Measurements from ENCODE around the gene ACAD9.

Gene ACAD9

GRCh38 chr3:128881576-128881975, 2.2 kb downstream of the ACAD9 start:
- Histone ChIP-seq H3K4me2 (ENCODE audit: low read length) (0 out of 2 replicates have a peak overlapping the region, but pooled peaks have one; percentile 92), H3K4me3 (ENCODE audit: low read depth, low read length, poor library complexity, severe bottlenecking) (no peak overlapping the region), H3K27me3 (ENCODE audit: insufficient read depth, low read length) (no peaks in the 10 kb centered on the region), H2AFZ (ENCODE audit: low read length) (no peak overlapping the region), H3K9me2 (ENCODE audit: low read depth, low read length) (no peaks in the 10 kb centered on the region), H3F3A (ENCODE audit: insufficient read depth, low read length) (no peaks in the 10 kb centered on the region), H4K20me1 (ENCODE audit: insufficient read depth, low read length) (peaks cover 3% of the 10 kb centered on the region; the same call in 1 of the 2 replicates), H3K79me2 (ENCODE audit: insufficient read depth, low read length) (peaks cover 56% of the 10 kb centered on the region), H3K9ac (ENCODE audit: low read length) (peak overlapping the region; percentile 3; the same call in 1 of the 2 replicates), H3K9me3 (ENCODE audit: low read length) (no peaks in the 10 kb centered on the region), H3K27ac (ENCODE audit: low read depth, low read length, poor library complexity, severe bottlenecking) (no peak overlapping the region), H3K36me3 (ENCODE audit: insufficient read depth, low read length) (peaks cover 56% of the 10 kb centered on the region), H3K4me1 (ENCODE audit: insufficient read depth, low read length, severe bottlenecking) (peaks cover 42% of the 10 kb centered on the region)
- TF ChIP-seq, protein P1, sequence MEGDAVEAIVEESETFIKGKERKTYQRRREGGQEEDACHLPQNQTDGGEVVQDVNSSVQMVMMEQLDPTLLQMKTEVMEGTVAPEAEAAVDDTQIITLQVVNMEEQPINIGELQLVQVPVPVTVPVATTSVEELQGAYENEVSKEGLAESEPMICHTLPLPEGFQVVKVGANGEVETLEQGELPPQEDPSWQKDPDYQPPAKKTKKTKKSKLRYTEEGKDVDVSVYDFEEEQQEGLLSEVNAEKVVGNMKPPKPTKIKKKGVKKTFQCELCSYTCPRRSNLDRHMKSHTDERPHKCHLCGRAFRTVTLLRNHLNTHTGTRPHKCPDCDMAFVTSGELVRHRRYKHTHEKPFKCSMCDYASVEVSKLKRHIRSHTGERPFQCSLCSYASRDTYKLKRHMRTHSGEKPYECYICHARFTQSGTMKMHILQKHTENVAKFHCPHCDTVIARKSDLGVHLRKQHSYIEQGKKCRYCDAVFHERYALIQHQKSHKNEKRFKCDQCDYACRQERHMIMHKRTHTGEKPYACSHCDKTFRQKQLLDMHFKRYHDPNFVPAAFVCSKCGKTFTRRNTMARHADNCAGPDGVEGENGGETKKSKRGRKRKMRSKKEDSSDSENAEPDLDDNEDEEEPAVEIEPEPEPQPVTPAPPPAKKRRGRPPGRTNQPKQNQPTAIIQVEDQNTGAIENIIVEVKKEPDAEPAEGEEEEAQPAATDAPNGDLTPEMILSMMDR (IDR thresholded peaks at IDR 0.05; ENCODE audit: low read length), result no peak
- TF ChIP-seq EZH2 (IDR thresholded peaks at IDR 0.05; ENCODE audit: borderline replicate concordance, low read length), result no peak

GRCh38 chr3:128882719-128883118, 3.3 kb downstream of the ACAD9 start:
- no peak for TF ChIP-seq EZH2 (IDR thresholded peaks at IDR 0.05; ENCODE audit: borderline replicate concordance, low read length)
- TF ChIP-seq, protein P1 (IDR thresholded peaks at IDR 0.05; ENCODE audit: low read length), result no peak
- peaks cover 39% of the 10 kb centered on the region for H3K4me1 ChIP-seq (ENCODE audit: insufficient read depth, low read length, severe bottlenecking)

GRCh38 chr3:128884992-128885391, 5.6 kb downstream of the ACAD9 start:
- H4K20me1 ChIP-seq (ENCODE audit: insufficient read depth, low read length), result peaks cover 3% of the 10 kb centered on the region; the same call in 1 of the 2 replicates
- peaks cover 41% of the 10 kb centered on the region for H3K79me2 ChIP-seq (ENCODE audit: insufficient read depth, low read length)
- H3K9me3 ChIP-seq (ENCODE audit: low read length), result no peaks in the 10 kb centered on the region
- no peaks in the 10 kb centered on the region for H3F3A ChIP-seq (ENCODE audit: insufficient read depth, low read length)
- H3K9me2 ChIP-seq (ENCODE audit: low read depth, low read length), result no peaks in the 10 kb centered on the region
- no peak overlapping the region for H3K4me2 ChIP-seq (ENCODE audit: low read length)
- no peak overlapping the region for H3K4me3 ChIP-seq (ENCODE audit: low read depth, low read length, poor library complexity, severe bottlenecking)
- no peak overlapping the region for H2AFZ ChIP-seq (ENCODE audit: low read length)
- H3K36me3 ChIP-seq (ENCODE audit: insufficient read depth, low read length), result peaks cover 80% of the 10 kb centered on the region
- H3K27ac ChIP-seq (ENCODE audit: low read depth, low read length, poor library complexity, severe bottlenecking), result no peak overlapping the region
- no peak overlapping the region for H3K9ac ChIP-seq (ENCODE audit: low read length)
- peaks cover 28% of the 10 kb centered on the region for H3K4me1 ChIP-seq (ENCODE audit: insufficient read depth, low read length, severe bottlenecking)
- H3K27me3 ChIP-seq (ENCODE audit: insufficient read depth, low read length), result no peaks in the 10 kb centered on the region
- TF ChIP-seq, protein P1 (IDR thresholded peaks at IDR 0.05; ENCODE audit: low read length), result no peak
- no peak for TF ChIP-seq EZH2 (IDR thresholded peaks at IDR 0.05; ENCODE audit: borderline replicate concordance, low read length)

More at GRCh38 chr3:128882719-128883118, 3.3 kb downstream of the ACAD9 start:
- H3K9me3 ChIP-seq (ENCODE audit: low read length), result no peaks in the 10 kb centered on the region
- H3K4me2 ChIP-seq (ENCODE audit: low read length), result no peak overlapping the region
- H3K9ac ChIP-seq (ENCODE audit: low read length), result no peak overlapping the region; the same call in 1 of the 2 replicates
- H3K27me3 ChIP-seq (ENCODE audit: insufficient read depth, low read length), result no peaks in the 10 kb centered on the region
- H2AFZ ChIP-seq (ENCODE audit: low read length), result no peak overlapping the region
- peaks cover 62% of the 10 kb centered on the region for H3K36me3 ChIP-seq (ENCODE audit: insufficient read depth, low read length)
- peaks cover 56% of the 10 kb centered on the region for H3K79me2 ChIP-seq (ENCODE audit: insufficient read depth, low read length)
- no peak overlapping the region for H3K4me3 ChIP-seq (ENCODE audit: low read depth, low read length, poor library complexity, severe bottlenecking)
- peaks cover 3% of the 10 kb centered on the region; the same call in 1 of the 2 replicates for H4K20me1 ChIP-seq (ENCODE audit: insufficient read depth, low read length)
- H3K27ac ChIP-seq (ENCODE audit: low read depth, low read length, poor library complexity, severe bottlenecking), result no peak overlapping the region
- H3K9me2 ChIP-seq (ENCODE audit: low read depth, low read length), result no peaks in the 10 kb centered on the region
- no peaks in the 10 kb centered on the region for H3F3A ChIP-seq (ENCODE audit: insufficient read depth, low read length)
